Neural cell (in vitro differentiated cells): ENCODE results near the gene PHACTR1. TPM values are rescaled to one million over a fixed set of nuclear protein-coding genes. Genes with fewer than 3 reads are reported as not detected.

Source experiments
- H2AFZ ChIP-seq: fragments of 200-600, 300-800 bp; sonication (generic), shearing (Covaris generic); 2 replicates; pipeline ENCODE4 v1.6.0; 2014; ENCODE audit warnings: low read depth, mild to moderate bottlenecking, antibody characterized with exemption, low read length, moderate library complexity
- H3F3A ChIP-seq: fragments of 200-600 bp; shearing (Covaris generic); 2 replicates; pipeline ENCODE4 v1.6.1; 2016; ENCODE audit warnings: mild to moderate bottlenecking, moderate library complexity, mixed read lengths, antibody characterized with exemption, low read length; ENCODE audit not compliant: insufficient read depth, poor library complexity, severe bottlenecking
- H3K27ac ChIP-seq: fragments of 200-600, 300-800 bp; sonication (generic), shearing (Covaris generic); 2 replicates; pipeline ENCODE4 v1.5.1; 2014; ENCODE audit warnings: mild to moderate bottlenecking, low read length, moderate library complexity
- H3K27me3 ChIP-seq: fragments of 300-800, 200-600 bp; sonication (generic), shearing (Covaris generic); 2 replicates; pipeline ENCODE4 v1.6.0; 2014; ENCODE audit warnings: mild to moderate bottlenecking, low read depth, low read length, moderate library complexity; ENCODE audit not compliant: insufficient read depth
- H3K36me3 ChIP-seq: fragments of 300-800, 200-600 bp; sonication (generic), shearing (Covaris generic); 2 replicates; pipeline ENCODE4 v1.5.1; 2014; ENCODE audit warnings: mild to moderate bottlenecking, antibody characterized with exemption, low read length, moderate library complexity; ENCODE audit not compliant: insufficient read depth
- H3K4me2 ChIP-seq: fragments of 300-800, 200-600 bp; sonication (generic), shearing (Covaris generic); 2 replicates; pipeline ENCODE4 v1.6.0; 2014; ENCODE audit warnings: mild to moderate bottlenecking, low read length
- H3K4me3 ChIP-seq: fragments of 300-800, 200-600 bp; sonication (generic), shearing (Covaris generic); 2 replicates; pipeline ENCODE4 v1.5.1; 2014; ENCODE audit warnings: mild to moderate bottlenecking, low read length, moderate library complexity
- H3K79me2 ChIP-seq: fragments of 200-600 bp; shearing (Covaris generic); replicated peaks from 2 replicates; pipeline ENCODE4 v1.6.0; 2014; ENCODE audit warnings: mild to moderate bottlenecking, low read length, moderate library complexity; ENCODE audit not compliant: insufficient read depth
- H3K9ac ChIP-seq: fragments of 300-800, 200-600 bp; sonication (generic), shearing (Covaris generic); 2 replicates; pipeline ENCODE4 v1.6.1; 2016; ENCODE audit warnings: mild to moderate bottlenecking, low read length, mixed read lengths
- H3K9me2 ChIP-seq: fragments of 200-600 bp; shearing (Covaris generic); 2 replicates; pipeline ENCODE4 v1.6.1; 2016; ENCODE audit warnings: mild to moderate bottlenecking, low read length, mixed read lengths; ENCODE audit not compliant: insufficient read depth
- H3K9me3 ChIP-seq: fragments of 200-600, 300-800 bp; sonication (generic), shearing (Covaris generic); 2 replicates; pipeline ENCODE4 v1.6.1; 2016; ENCODE audit warnings: mild to moderate bottlenecking, mixed run types, low read length, moderate library complexity, mixed read lengths
- H4K20me1 ChIP-seq: fragments of 200-600 bp; shearing (Covaris generic); 2 replicates; pipeline ENCODE4 v1.6.1; 2016; ENCODE audit warnings: mild to moderate bottlenecking, mixed run types; ENCODE audit not compliant: insufficient read depth
- EP300 ChIP-seq: fragments of 450-650 bp; conservative IDR thresholded peaks from 2 replicates; pipeline ENCODE4 v1.6.1; 2014; ENCODE audit warnings: antibody characterized with exemption, mild to moderate bottlenecking, moderate library complexity; ENCODE audit not compliant: poor library complexity, severe bottlenecking
- MXI1 ChIP-seq: fragments of 450-650 bp; conservative IDR thresholded peaks from 2 replicates; pipeline ENCODE4 v1.6.1; 2014; ENCODE audit warnings: antibody characterized with exemption, mild to moderate bottlenecking; ENCODE audit not compliant: poor library complexity, severe bottlenecking
- POLR2AphosphoS5 ChIP-seq: IDR thresholded peaks from 2 replicates; pipeline ENCODE4 v1.6.1; 2012
- SMC3 ChIP-seq: fragments of 450-650 bp; conservative IDR thresholded peaks from 2 replicates; pipeline ENCODE4 v1.6.1; 2014; ENCODE audit warnings: antibody characterized with exemption, mild to moderate bottlenecking, moderate library complexity; ENCODE audit not compliant: poor library complexity
- polyA plus RNA-seq: library from polyadenylated mRNA; depleted of rRNA; stranded (reverse); fragments of >200 nt; gene quantifications from 2 replicates; pipeline ENCODE4 v1.2.3, GENCODE V29; 2014
- TF ChIP-seq, protein P1 (sequence below): IDR thresholded peaks from 2 replicates; pipeline ENCODE4 v1.6.1; 2012; ENCODE audit warnings: borderline replicate concordance

Gene PHACTR1
- polyA plus RNA-seq, 1 donor from 2014 or later: 7.8 TPM

DNA sequence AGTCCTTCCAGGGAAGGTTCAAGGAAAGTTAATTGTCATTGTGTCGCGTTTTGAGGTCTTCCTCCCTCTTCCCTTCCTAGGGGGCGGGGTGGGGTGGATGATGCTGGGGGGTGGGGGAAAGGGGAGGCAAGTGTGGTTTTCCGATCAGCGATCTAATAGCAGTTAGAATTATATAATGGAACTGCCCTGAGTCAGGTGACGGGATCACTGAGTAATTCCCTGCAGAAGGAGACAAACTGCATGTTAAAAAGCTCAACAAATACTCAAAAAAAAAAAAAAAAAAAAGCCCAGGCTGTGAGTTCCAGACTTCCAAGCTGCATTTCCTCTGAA, 240.4 kb downstream of the PHACTR1 start:
- peaks cover 39% of the 10 kb centered on the region for H3K27me3 ChIP-seq
- H4K20me1 ChIP-seq: no peaks in the 10 kb centered on the region
- no peak overlapping the region for H3K4me3 ChIP-seq
- no peak overlapping the region for H3K27ac ChIP-seq
- H3K9me3 ChIP-seq: no peaks in the 10 kb centered on the region
- no peaks in the 10 kb centered on the region for H3K9me2 ChIP-seq
- H3K79me2 ChIP-seq: no peaks in the 10 kb centered on the region
- H3K36me3 ChIP-seq: no peaks in the 10 kb centered on the region
- TF ChIP-seq POLR2AphosphoS5: no peak
- TF ChIP-seq, protein P1, sequence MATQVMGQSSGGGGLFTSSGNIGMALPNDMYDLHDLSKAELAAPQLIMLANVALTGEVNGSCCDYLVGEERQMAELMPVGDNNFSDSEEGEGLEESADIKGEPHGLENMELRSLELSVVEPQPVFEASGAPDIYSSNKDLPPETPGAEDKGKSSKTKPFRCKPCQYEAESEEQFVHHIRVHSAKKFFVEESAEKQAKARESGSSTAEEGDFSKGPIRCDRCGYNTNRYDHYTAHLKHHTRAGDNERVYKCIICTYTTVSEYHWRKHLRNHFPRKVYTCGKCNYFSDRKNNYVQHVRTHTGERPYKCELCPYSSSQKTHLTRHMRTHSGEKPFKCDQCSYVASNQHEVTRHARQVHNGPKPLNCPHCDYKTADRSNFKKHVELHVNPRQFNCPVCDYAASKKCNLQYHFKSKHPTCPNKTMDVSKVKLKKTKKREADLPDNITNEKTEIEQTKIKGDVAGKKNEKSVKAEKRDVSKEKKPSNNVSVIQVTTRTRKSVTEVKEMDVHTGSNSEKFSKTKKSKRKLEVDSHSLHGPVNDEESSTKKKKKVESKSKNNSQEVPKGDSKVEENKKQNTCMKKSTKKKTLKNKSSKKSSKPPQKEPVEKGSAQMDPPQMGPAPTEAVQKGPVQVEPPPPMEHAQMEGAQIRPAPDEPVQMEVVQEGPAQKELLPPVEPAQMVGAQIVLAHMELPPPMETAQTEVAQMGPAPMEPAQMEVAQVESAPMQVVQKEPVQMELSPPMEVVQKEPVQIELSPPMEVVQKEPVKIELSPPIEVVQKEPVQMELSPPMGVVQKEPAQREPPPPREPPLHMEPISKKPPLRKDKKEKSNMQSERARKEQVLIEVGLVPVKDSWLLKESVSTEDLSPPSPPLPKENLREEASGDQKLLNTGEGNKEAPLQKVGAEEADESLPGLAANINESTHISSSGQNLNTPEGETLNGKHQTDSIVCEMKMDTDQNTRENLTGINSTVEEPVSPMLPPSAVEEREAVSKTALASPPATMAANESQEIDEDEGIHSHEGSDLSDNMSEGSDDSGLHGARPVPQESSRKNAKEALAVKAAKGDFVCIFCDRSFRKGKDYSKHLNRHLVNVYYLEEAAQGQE: no peak
- TF ChIP-seq EP300: no peak
- no peak overlapping the region for H3K9ac ChIP-seq
- H3K4me2 ChIP-seq: no peak overlapping the region
- H3F3A ChIP-seq: no peaks in the 10 kb centered on the region
- H2AFZ ChIP-seq: no peak overlapping the region

DNA sequence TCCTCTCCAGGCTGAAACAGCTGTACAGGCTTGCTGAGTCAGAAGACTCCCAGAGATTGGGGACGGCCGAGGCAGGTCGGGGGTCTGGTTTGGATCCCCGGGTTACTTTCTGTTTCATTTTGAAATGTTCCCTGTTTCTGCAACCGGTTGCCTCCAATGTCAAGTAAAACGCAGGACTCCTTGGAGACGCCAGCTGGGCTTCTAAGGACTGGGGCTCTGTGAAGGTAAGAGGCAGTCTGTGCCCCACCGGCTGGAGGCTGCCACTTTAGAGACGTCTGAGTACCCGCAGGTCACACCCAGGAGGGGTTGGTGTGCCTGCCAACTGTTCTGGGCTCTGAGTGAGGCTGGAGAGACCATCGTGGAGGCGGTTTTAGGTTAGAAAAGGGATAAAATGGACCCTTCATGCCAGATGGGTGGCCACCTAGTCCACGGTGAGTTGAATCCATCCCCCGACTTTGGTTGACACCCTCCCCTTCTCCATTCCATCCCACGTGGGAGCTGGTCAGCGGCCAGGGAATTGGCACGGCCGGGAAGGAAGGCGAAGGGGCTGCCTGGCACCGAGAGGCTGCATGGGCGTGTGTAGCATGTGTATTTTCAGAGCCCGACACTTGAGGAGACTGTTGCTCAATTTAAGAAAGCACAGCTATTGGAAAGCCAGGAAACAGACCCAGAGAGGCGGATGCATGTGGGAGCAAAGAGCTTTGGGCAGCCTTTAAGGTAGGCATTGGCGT, 240.9 kb downstream of the PHACTR1 start:
- Histone ChIP-seq H2AFZ (no peak overlapping the region), H3K9me2 (no peaks in the 10 kb centered on the region), H3K27ac (no peak overlapping the region), H3K4me3 (no peak overlapping the region), H3K27me3 (peaks cover 39% of the 10 kb centered on the region), H3K9ac (no peak overlapping the region), H3K4me2 (no peak overlapping the region), H3K9me3 (no peaks in the 10 kb centered on the region), H3K79me2 (no peaks in the 10 kb centered on the region), H3K36me3 (no peaks in the 10 kb centered on the region), H3F3A (no peaks in the 10 kb centered on the region), H4K20me1 (no peaks in the 10 kb centered on the region)
- TF ChIP-seq SMC3 (no peak), MXI1 (no peak)

DNA sequence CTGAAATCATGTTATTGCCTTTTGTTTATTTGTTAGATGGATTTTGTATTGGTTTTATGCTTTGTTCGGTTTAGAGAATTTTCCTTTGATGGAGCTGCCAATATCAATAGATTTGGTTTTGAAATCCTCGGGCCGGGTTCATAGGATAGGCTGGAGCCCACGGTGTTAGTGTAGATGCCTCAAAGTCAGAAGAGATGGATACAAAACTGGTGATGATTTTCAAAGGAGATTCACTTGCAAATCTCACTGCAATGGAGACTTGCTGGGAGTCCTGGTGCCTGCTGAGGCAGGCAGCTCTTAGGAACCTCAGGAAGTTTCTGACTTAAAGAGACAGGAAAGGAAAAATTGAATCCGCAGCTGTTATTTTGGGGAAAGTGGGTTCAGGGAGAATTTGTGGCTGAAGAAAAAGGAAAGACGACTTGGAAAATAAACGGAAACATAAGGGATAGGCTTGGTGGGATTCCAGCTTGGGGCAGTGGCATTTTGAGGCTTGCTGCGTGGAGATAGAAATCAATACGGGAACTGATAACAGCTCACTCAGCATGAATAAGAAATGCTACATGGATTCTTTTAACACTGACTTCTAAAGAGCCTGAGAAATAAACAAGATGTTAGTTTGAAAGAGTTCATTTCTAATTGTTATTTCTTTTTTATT, 241.6 kb downstream of the PHACTR1 start:
- Histone ChIP-seq H3F3A (no peaks in the 10 kb centered on the region), H3K79me2 (no peaks in the 10 kb centered on the region), H3K9ac (no peak overlapping the region), H3K4me2 (no peak overlapping the region), H3K36me3 (no peaks in the 10 kb centered on the region), H3K27me3 (peaks cover 39% of the 10 kb centered on the region), H3K9me3 (no peaks in the 10 kb centered on the region), H3K27ac (no peak overlapping the region), H4K20me1 (no peaks in the 10 kb centered on the region), H3K9me2 (no peaks in the 10 kb centered on the region), H2AFZ (no peak overlapping the region), H3K4me3 (no peak overlapping the region)
- no peak for TF ChIP-seq POLR2AphosphoS5
- no peak for TF ChIP-seq EP300
- no peak for TF ChIP-seq MXI1
- TF ChIP-seq, protein P1: no peak
